Liver (tissue), 9 donors: ENCODE results near the gene CALML6. TPM values are rescaled to one million over a fixed set of nuclear protein-coding genes. Genes with fewer than 3 reads are reported as not detected.

Source experiments
- DNase-seq: peaks from one replicate; pipeline ENCODE4 v3.0.0-alpha.2; 2017; ENCODE audit warnings: low spot score
- H3K27ac ChIP-seq, 2 donors: one replicate each; pipeline ENCODE4 v1.7.0; 2013; ENCODE audit warnings: inconsistent platforms in 2 of 2, low read length in 2 of 2, control low read depth in 1 of 2, low read depth in 1 of 2, mild to moderate bottlenecking in 1 of 2
- H3K27me3 ChIP-seq, 4 donors: one replicate each; pipeline versions ENCODE4 v1.6.1 to v1.7.0; 2013; ENCODE audit warnings: low read length in 3 of 4, inconsistent platforms in 1 of 4, mild to moderate bottlenecking in 1 of 4, moderate library complexity in 1 of 4; ENCODE audit not compliant: control insufficient read depth in 4 of 4, insufficient read depth in 4 of 4
- H3K36me3 ChIP-seq, 4 donors: one replicate each; pipeline versions ENCODE4 v1.6.1 to v1.7.0; 2013; ENCODE audit warnings: low read length in 3 of 4, mild to moderate bottlenecking in 3 of 4, low read depth in 1 of 4, moderate library complexity in 1 of 4; ENCODE audit not compliant: control insufficient read depth in 4 of 4, insufficient read depth in 3 of 4
- H3K4me1 ChIP-seq, 4 donors: one replicate each; pipeline versions ENCODE4 v1.6.1 to v1.7.0; 2013; ENCODE audit warnings: low read length in 3 of 4, mild to moderate bottlenecking in 3 of 4, moderate library complexity in 1 of 4; ENCODE audit not compliant: control insufficient read depth in 4 of 4, insufficient read depth in 4 of 4
- H3K4me3 ChIP-seq, 3 donors: one replicate each; pipeline versions ENCODE4 v1.6.1 to v1.7.0; 2013; ENCODE audit warnings: low read length in 3 of 3, control low read depth in 1 of 3, low read depth in 1 of 3, mild to moderate bottlenecking in 1 of 3
- H3K9ac ChIP-seq, 2 donors: one replicate each; pipeline ENCODE4 v1.7.0; 2013; ENCODE audit warnings: low read length in 2 of 2, mild to moderate bottlenecking in 2 of 2, moderate library complexity in 2 of 2, control low read depth in 1 of 2, low read depth in 1 of 2
- H3K9me3 ChIP-seq, 4 donors: one replicate each; pipeline versions ENCODE4 v1.6.1 to v1.7.0; 2013; ENCODE audit warnings: low read length in 3 of 4; ENCODE audit not compliant: control insufficient read depth in 4 of 4
- ATF3 ChIP-seq: IDR thresholded peaks from 2 replicates; pipeline ENCODE4 v1.6.1; 2016; ENCODE audit warnings: antibody characterized with exemption
- EGR1 ChIP-seq, 2 donors: IDR thresholded peaks; 2 replicates each; pipeline ENCODE4 v1.6.1; 2016 to 2018; ENCODE audit warnings: antibody characterized with exemption in 2 of 2, low read depth in 2 of 2
- FOXA1 ChIP-seq: IDR thresholded peaks from 2 replicates; pipeline ENCODE4 v1.6.1; 2016; ENCODE audit warnings: antibody characterized with exemption
- FOXA2 ChIP-seq: IDR thresholded peaks from 2 replicates; pipeline ENCODE4 v1.6.1; 2016; ENCODE audit warnings: antibody characterized with exemption
- GABPA ChIP-seq, 2 donors: IDR thresholded peaks in 1 of 2; conservative IDR thresholded peaks in 1 of 2; 2 replicates each; pipeline ENCODE4 v1.6.1; 2016; ENCODE audit warnings: antibody characterized with exemption in 2 of 2, mild to moderate bottlenecking in 1 of 2, moderate library complexity in 1 of 2
- HNF4A ChIP-seq, 2 donors: conservative IDR thresholded peaks; 2 replicates each; pipeline ENCODE4 v1.6.1; 2016; ENCODE audit warnings: antibody characterized with exemption in 2 of 2, mild to moderate bottlenecking in 2 of 2
- HNF4G ChIP-seq: IDR thresholded peaks from 2 replicates; pipeline ENCODE4 v1.6.1; 2016; ENCODE audit warnings: antibody characterized with exemption
- JUND ChIP-seq, 2 donors: IDR thresholded peaks; 2 replicates each; pipeline ENCODE4 v1.6.1; 2016; ENCODE audit warnings: antibody characterized with exemption in 2 of 2
- NR2F2 ChIP-seq: IDR thresholded peaks from 2 replicates; pipeline ENCODE4 v1.6.1; 2016; ENCODE audit warnings: antibody characterized with exemption
- RAD21 ChIP-seq, 2 donors: IDR thresholded peaks; 2 replicates each; pipeline ENCODE4 v1.6.1; 2016; ENCODE audit warnings: antibody characterized with exemption in 2 of 2, mild to moderate bottlenecking in 2 of 2
- REST ChIP-seq: IDR thresholded peaks from 2 replicates; pipeline ENCODE4 v1.6.1; 2016; ENCODE audit warnings: antibody characterized with exemption, mild to moderate bottlenecking
- RXRA ChIP-seq, 2 donors: IDR thresholded peaks; 2 replicates each; pipeline ENCODE4 v1.6.1; 2017 to 2018; ENCODE audit warnings: antibody characterized with exemption in 2 of 2, mild to moderate bottlenecking in 1 of 2
- SP1 ChIP-seq: IDR thresholded peaks from 2 replicates; pipeline ENCODE4 v1.6.1; 2018; ENCODE audit warnings: antibody characterized with exemption, mild to moderate bottlenecking
- TAF1 ChIP-seq: conservative IDR thresholded peaks from 2 replicates; pipeline ENCODE4 v1.6.1; 2016; ENCODE audit warnings: antibody characterized with exemption, mild to moderate bottlenecking
- YY1 ChIP-seq: IDR thresholded peaks from 2 replicates; pipeline ENCODE4 v1.6.1; 2016; ENCODE audit warnings: antibody characterized with exemption, mild to moderate bottlenecking
- ZBTB33 ChIP-seq: IDR thresholded peaks from 2 replicates; pipeline ENCODE4 v1.6.1; 2016; ENCODE audit warnings: antibody characterized with exemption
- WGBS: extraction: QIAGEN DNeasy Blood & Tissue Kit; methylation state at CpG from one replicate; pipeline ENCODE4 v1.1.7; 2013; 5-methylcytosine and 5-hydroxymethylcytosine counted together
- polyA plus RNA-seq, 2 donors: library from polyadenylated mRNA; stranded (reverse) in 1 of 2; unstranded in 1 of 2; fragments of 200-250 nt in 1 of 2; fragments of >200 nt in 1 of 2; fragmentation: Nextera tagmentation in 1 of 2; extraction: Ambion mirVana in 1 of 2; gene quantifications; one replicate each; pipeline versions ENCODE4 v1.2.1 to v1.2.3, GENCODE V29; 2013 to 2015
- total RNA-seq, 2 donors: library from RNA; depleted of rRNA; stranded (reverse); fragments of >200 nt; gene quantifications; one replicate each; pipeline ENCODE4 v1.2.3, GENCODE V29; 2014
- TF ChIP-seq, protein P1 (sequence below): fragments of 150-350 bp; IDR thresholded peaks from 2 replicates; pipeline ENCODE4 v1.5.1; 2017; ENCODE audit warnings: improper control_type of control experiment, low read depth, low read length; ENCODE audit not compliant: missing input control
- donor health status: healthy.
- donor health status: healthy.
- donor health status: healthy.
- donor health status: healthy.
- donor health status: healthy.

The CALML6 gene
- total and polyA plus RNA-seq, 4 donors = 0.15 to 0.67 (median 0.47) TPM; not detected in 1

DNA sequence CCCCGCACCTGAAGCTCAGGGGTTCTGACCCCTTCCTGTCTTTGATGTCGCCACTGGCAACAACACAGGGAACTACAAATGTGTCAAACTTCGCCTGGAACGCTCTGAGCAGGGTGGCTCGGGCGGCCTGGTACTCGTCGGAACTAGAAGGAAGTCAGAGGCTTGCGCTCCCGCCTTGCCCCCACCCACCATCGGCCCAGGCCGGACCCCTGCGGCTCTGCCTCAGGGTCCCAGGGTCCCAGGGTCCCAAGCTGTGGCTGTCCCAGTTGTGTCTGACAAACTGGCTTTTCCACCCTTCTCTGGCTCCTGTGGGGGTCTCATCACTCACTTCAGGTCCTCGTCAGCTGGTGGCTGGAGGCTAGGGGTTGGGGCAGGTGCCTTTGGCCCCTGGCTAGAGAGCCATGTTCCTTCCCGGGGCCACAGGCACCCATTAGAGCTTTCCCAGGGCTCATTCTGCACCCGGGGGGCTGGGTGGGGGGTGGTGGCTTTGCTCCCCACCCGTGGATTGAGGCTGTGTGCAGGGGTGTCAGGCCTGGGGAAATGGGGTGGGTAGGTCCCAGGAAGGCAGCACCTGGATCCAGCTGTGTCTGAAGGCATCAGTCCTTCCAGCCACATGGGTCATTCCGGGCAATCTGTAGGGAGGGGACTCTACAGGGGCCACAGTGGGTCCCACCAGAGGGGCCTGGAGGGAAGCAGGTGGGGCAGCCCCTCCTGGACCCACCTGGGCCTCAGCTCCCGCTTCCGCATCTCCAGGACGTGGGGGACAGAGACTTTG, 12.0 kb downstream of the CALML6 start:
- Histone ChIP-seq H3K36me3 (no peaks in the 10 kb centered on the region), H3K4me3 (no peak overlapping the region), H3K4me1 (peaks cover 15 to 25% (median 19%) of the 10 kb centered on the region in 4 donors), H3K9ac (no peak overlapping the region), H3K27ac (no peak overlapping the region), H3K9me3 (no peaks in the 10 kb centered on the region), H3K27me3 (no peaks in the 10 kb centered on the region)
- DNase-seq = no peak
- 81% methylated on average over 21 of the region's 21 CpGs for WGBS
- TF ChIP-seq YY1 (no peak), ATF3 (no peak), RAD21 (IDR thresholded peaks at IDR 0.05) (no peak), NR2F2 (no peak), REST (no peak), RXRA (IDR thresholded peaks at IDR 0.05) (no peak), FOXA2 (no peak), EGR1 (IDR thresholded peaks at IDR 0.05; ENCODE audit: low read depth in 2 of 2) (no peak), FOXA1 (no peak), ZBTB33 (no peak), JUND (IDR thresholded peaks at IDR 0.05) (no peak), HNF4G (no peak), SP1 (no peak), HNF4A (conservative IDR thresholded peaks at IDR 0.05) (no peak), TAF1 (no peak)
- TF ChIP-seq, protein P1, sequence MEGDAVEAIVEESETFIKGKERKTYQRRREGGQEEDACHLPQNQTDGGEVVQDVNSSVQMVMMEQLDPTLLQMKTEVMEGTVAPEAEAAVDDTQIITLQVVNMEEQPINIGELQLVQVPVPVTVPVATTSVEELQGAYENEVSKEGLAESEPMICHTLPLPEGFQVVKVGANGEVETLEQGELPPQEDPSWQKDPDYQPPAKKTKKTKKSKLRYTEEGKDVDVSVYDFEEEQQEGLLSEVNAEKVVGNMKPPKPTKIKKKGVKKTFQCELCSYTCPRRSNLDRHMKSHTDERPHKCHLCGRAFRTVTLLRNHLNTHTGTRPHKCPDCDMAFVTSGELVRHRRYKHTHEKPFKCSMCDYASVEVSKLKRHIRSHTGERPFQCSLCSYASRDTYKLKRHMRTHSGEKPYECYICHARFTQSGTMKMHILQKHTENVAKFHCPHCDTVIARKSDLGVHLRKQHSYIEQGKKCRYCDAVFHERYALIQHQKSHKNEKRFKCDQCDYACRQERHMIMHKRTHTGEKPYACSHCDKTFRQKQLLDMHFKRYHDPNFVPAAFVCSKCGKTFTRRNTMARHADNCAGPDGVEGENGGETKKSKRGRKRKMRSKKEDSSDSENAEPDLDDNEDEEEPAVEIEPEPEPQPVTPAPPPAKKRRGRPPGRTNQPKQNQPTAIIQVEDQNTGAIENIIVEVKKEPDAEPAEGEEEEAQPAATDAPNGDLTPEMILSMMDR = no peak

DNA sequence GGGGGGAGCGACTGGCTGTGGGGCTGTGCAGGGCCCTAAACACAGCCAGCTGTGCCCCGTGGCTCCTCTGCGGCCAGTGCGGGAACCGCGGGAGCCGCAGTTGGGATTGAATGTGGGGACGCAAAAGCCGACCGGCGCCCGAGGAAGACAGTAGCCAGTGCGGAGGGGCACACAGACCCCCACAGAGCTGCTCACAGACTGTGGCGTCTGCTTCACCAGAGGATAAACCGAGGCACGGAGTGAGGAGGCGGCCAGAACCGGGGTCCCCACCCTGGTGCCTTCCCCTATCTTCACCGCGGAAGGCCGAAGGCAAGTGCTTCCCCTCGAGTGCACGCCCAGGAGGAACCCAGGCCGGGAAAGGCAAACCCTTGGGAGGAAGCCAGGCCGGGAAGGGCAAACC, 12.7 kb downstream of the CALML6 start:
- WGBS = 70% methylated on average over 25 of the region's 25 CpGs
- no peak for DNase-seq
- Histone ChIP-seq H3K9ac (no peak overlapping the region), H3K9me3 (no peaks in the 10 kb centered on the region), H3K27me3 (no peaks in the 10 kb centered on the region), H3K4me3 (no peak overlapping the region), H3K4me1 (peaks cover 13 to 23% (median 16%) of the 10 kb centered on the region in 4 donors), H3K27ac (no peak overlapping the region), H3K36me3 (no peaks in the 10 kb centered on the region)
- TF ChIP-seq ZBTB33 (no peak), GABPA (IDR thresholded peaks at IDR 0.05 in 1 of 2, conservative IDR thresholded peaks at IDR 0.05 in 1 of 2) (no peak)
